Measurements from ENCODE around the gene SAP130. TPM values are rescaled to one million over a fixed set of nuclear protein-coding genes. Genes with fewer than 3 reads are reported as not detected.

SAP130 gene
- total RNA-seq (10 to 100 TPM; 19.1 to 23.2 TPM), polyA plus RNA-seq (ENCODE audit: insufficient read length in 6 of 6) (10 to 100 TPM; 23.3 to 27.7 (median 24.9) TPM)
- long read RNA-seq, donor 1: 0 reads
- long read RNA-seq, donor 2, full-length matches to known transcripts: 1 of 1 reads
- long read RNA-seq, donor 2, partial matches to known transcripts: 0 of 1 reads
- long read RNA-seq, donor 2, other reads (novel, unspliced or antisense): 0 of 1 reads
- long read RNA-seq, donor 3: 0 reads
- long read RNA-seq, donor 4: 0 reads
- long read RNA-seq, donor 5: 0 reads
- long read RNA-seq, donor 6, full-length matches to known transcripts: 1 of 1 reads
- long read RNA-seq, donor 6, partial matches to known transcripts: 0 of 1 reads
- long read RNA-seq, donor 6, other reads (novel, unspliced or antisense): 0 of 1 reads
- long read RNA-seq, donor 7: 0 reads
- long read RNA-seq, donor 8: 0 reads
- long read RNA-seq, donor 9: 0 reads
- long read RNA-seq, donor 10, partial matches to known transcripts: 1 of 1 reads
- long read RNA-seq, donor 10, other reads (novel, unspliced or antisense): 0 of 1 reads
- long read RNA-seq, donor 11: 0 reads
- long read RNA-seq, donor 12, full-length matches to known transcripts: 1 of 1 reads
- long read RNA-seq, donor 12, partial matches to known transcripts: 0 of 1 reads
- long read RNA-seq, donor 12, other reads (novel, unspliced or antisense): 0 of 1 reads

GRCh38 chr2:128027801-128028667 is at the start of gene SAP130:
Gene SAP130, minus strand, starts transcription at chr2:128028059. Its CDS starts 1,767 bp downstream, at chr2:128026292.
- Histone ChIP-seq H3K4me1 (peaks cover 5 to 28% of the 10 kb centered on the region in 2 donors), H3K9me3 (peaks cover 0 to 3% of the 10 kb centered on the region in 2 donors), H3K27me3 (no peaks in the 10 kb centered on the region), H3K36me3 (no peaks in the 10 kb centered on the region), H3K4me3 (peak within 1 kb of the TSS; percentile 95 to 100), H3K27ac (peak within 1 kb of the TSS; percentile 92 to 95)
- no peak for TF ChIP-seq CTCF (IDR thresholded peaks at IDR 0.05)
- DNase-seq (peak; percentile 89 to 99 (median 98)), ATAC-seq (peak; percentile 95)
- intact Hi-C loops (cut with DNase I): loop anchor here in 1 of 2 donors (10.0 kb wide), 1 partner anchor 143 kb away; the partner anchor contains the start of gene AMMECR1L

- no peak overlapping the region for H3K4me3 ChIP-seq
- no peaks in the 10 kb centered on the region for H3K27me3 ChIP-seq
- ATAC-seq (no peak), DNase-seq (no peak)
- TF ChIP-seq CTCF (IDR thresholded peaks at IDR 0.05): no peak
- no peaks in the 10 kb centered on the region for H3K36me3 ChIP-seq
- intact Hi-C loops (cut with DNase I): no loop called here
- no peaks in the 10 kb centered on the region for H3K9me3 ChIP-seq
- H3K4me1 ChIP-seq: no peaks in the 10 kb centered on the region
- no peak overlapping the region for H3K27ac ChIP-seq
Observed at GRCh38 chr2:128076461-128077106, 48.7 kb upstream of the SAP130 start.

- no peak for ATAC-seq
- H3K27me3 ChIP-seq: no peaks in the 10 kb centered on the region
- H3K27ac ChIP-seq: no peak overlapping the region
- no peaks in the 10 kb centered on the region for H3K9me3 ChIP-seq
- intact Hi-C loops (cut with DNase I): no loop called here
- H3K36me3 ChIP-seq: no peaks in the 10 kb centered on the region
- no peak overlapping the region for H3K4me3 ChIP-seq
- TF ChIP-seq CTCF (IDR thresholded peaks at IDR 0.05): no peak
- H3K4me1 ChIP-seq: no peaks in the 10 kb centered on the region
- DNase-seq: no peak
Observed at GRCh38 chr2:128073278-128073677, 45.4 kb upstream of the SAP130 start.

- Histone ChIP-seq H3K9me3 (no peaks in the 10 kb centered on the region), H3K4me1 (no peaks in the 10 kb centered on the region), H3K36me3 (no peaks in the 10 kb centered on the region), H3K27ac (no peak overlapping the region), H3K27me3 (no peaks in the 10 kb centered on the region), H3K4me3 (no peak overlapping the region)
- no peak for TF ChIP-seq CTCF (IDR thresholded peaks at IDR 0.05)
- ATAC-seq (peak; percentile 44), DNase-seq (no peak)
- intact Hi-C loops (cut with DNase I): no loop called here
Observed at GRCh38 chr2:128069769-128070168, 41.9 kb upstream of the SAP130 start.

Measured in left lung (tissue), 14 donors.